Measurements from ENCODE around the gene CCDC15. TPM values are rescaled to one million over a fixed set of nuclear protein-coding genes. Genes with fewer than 3 reads are reported as not detected.

CCDC15 gene
- total RNA-seq, 1 experiment from 2014 or later = 2.8 TPM

- no peak overlapping the region for H3K27ac ChIP-seq (ENCODE audit: insufficient read length, low read depth, low read length)
- no peak overlapping the region for H4K91ac ChIP-seq (ENCODE audit: insufficient read length, low read depth, low read length)
- no peak overlapping the region for H2BK15ac ChIP-seq (ENCODE audit: low read depth, low read length)
- Mint-ChIP-seq H3K27ac (no peak overlapping the region), H3K9me3 (no peaks in the 10 kb centered on the region), H3K4me1 (peaks cover 5 to 7% of the 10 kb centered on the region in 2 experiments; a peak in 3 of 4 replicates), H3K36me3 (ENCODE audit: insufficient read depth in 1 of 3, low read depth in 3 of 3) (no peaks in the 10 kb centered on the region), H3K27me3 (ENCODE audit: low read depth) (peaks cover 32% of the 10 kb centered on the region), H3K4me3 (no peak overlapping the region)
- H2BK20ac ChIP-seq (ENCODE audit: low read depth, low read length, poor library complexity, severe bottlenecking) = no peak overlapping the region
- H3K79me2 ChIP-seq (ENCODE audit: insufficient read depth, low read length) = no peaks in the 10 kb centered on the region
- no peak overlapping the region for H3T11ph ChIP-seq (ENCODE audit: low read length)
- H2BK120ac ChIP-seq (ENCODE audit: low read depth, low read length, poor library complexity, severe bottlenecking) = no peak overlapping the region
- peaks cover 9% of the 10 kb centered on the region for H3K27me3 ChIP-seq (ENCODE audit: insufficient read depth, low read length)
- H2BK5ac ChIP-seq (ENCODE audit: insufficient read length, low read length) = no peak overlapping the region
- H4K8ac ChIP-seq (replicated peaks; ENCODE audit: insufficient read length, low read depth, low read length) = no peak overlapping the region
- H3K9me3 ChIP-seq (ENCODE audit: control insufficient read depth, low read depth, low read length) = no peaks in the 10 kb centered on the region
- no peaks in the 10 kb centered on the region for H3K4me1 ChIP-seq (ENCODE audit: insufficient read depth, low read length)
- TF ChIP-seq CTCF (conservative IDR thresholded peaks at IDR 0.05) = no peak
- no peak overlapping the region for H3K4ac ChIP-seq (ENCODE audit: low read depth, low read length)
- no peak for DNase-seq
- H4K20me1 ChIP-seq (ENCODE audit: control insufficient read depth, insufficient read depth, insufficient read length) = no peaks in the 10 kb centered on the region
- H3K79me1 ChIP-seq (ENCODE audit: insufficient read depth, low read depth, low read length, poor library complexity, severe bottlenecking) = no peaks in the 10 kb centered on the region
- H3K23me2 ChIP-seq (ENCODE audit: insufficient read length, low read depth, low read length, poor library complexity, severe bottlenecking) = peaks cover under 1% of the 10 kb centered on the region
- H2BK12ac ChIP-seq (ENCODE audit: insufficient read length, low read depth, low read length) = no peak overlapping the region
- no CpG with 5 or more reads among the region's 5 CpGs for WGBS (ENCODE audit: extremely low coverage, insufficient read length, low lambda C conversion rate)
- H3K4me2 ChIP-seq (ENCODE audit: insufficient read depth, insufficient read length, low read length) = no peak overlapping the region
- H3K9ac ChIP-seq (ENCODE audit: extremely low read depth, insufficient read length, low read length) = no peak overlapping the region
- no peak overlapping the region for H2AK5ac ChIP-seq (ENCODE audit: insufficient read length, low read length)
- H3K18ac ChIP-seq (ENCODE audit: insufficient read length, low read depth, low read length) = no peak overlapping the region
- no peak overlapping the region for H4K5ac ChIP-seq (ENCODE audit: insufficient read length, low read depth, low read length)
- no peak overlapping the region for H3K14ac ChIP-seq (ENCODE audit: insufficient read depth, low read length)
- H3K23ac ChIP-seq (ENCODE audit: insufficient read length, low read depth, low read length) = no peak overlapping the region
- no peak overlapping the region for H2AFZ ChIP-seq (ENCODE audit: low read length)
- H3K56ac ChIP-seq (ENCODE audit: insufficient read length, low read depth, low read length) = no peak overlapping the region
These were observed 103.7 kb downstream of the CCDC15 start for GRCh38 chr11:125057693-125058016.
